Effector CD8-positive, alpha-beta T cell (primary cell): ENCODE measurements around the gene TMEM191C.
"Not testable (repeated sequence)": the region's sequence is repeated elsewhere in the genome, so short reads cannot be mapped to it uniquely, and the experiment has no call there.

Experiments used
- DNase-seq: peaks from one replicate; lab custom pipeline; 2025; lab: John Stamatoyannopoulos, UW
- total RNA-seq, 4 experiments: gene quantifications; one replicate each; lab custom pipeline; 2026; lab: John Stamatoyannopoulos, UW

The TMEM191C gene
- total RNA-seq = 0.36 to 1.8 (median 0.77) reads per million in 4 experiments

DNA sequence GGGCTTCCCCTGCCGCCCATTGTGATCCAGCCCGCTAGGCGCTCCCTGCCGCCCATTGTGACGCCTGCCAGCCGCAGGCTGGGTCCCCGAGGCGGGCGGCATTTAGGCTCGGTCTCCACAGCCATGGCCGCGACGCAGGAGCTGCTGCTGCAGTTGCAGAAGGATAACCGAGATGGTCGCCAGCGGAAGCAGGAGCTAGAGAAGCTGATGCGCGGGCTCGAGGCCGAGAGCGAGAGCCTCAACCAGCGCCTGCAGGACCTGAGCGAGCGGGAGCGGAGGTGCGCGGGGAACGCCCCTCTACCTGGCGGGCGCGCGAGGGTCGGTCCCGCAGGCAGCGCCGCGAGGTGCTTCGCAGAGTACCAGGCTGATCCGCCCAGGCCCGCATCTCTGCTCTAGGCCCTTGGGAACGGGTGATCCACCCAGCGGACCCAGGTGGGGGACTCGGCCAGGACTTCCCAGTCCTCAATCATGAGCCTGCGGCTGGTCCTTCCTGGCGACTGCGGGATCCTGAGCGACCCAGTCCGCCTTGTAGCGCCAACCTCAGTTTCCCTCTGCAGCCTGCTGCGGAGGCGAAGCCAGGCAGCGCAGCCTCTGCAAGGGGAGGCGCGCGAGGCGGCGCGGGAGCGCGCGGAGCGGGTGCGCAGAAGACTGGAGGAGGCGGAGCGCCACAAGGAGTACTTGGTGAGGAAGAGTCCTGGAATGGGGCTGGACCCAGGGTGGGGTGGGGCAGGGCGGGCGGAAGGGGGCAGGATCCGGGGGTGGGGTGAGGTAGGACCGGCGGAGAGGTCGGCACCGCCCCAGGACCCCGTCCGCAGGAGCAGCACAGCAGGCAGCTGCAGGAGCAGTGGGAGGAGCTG, at the start of gene TMEM191C:
TSS of gene TMEM191C (plus strand) at position 51 of the 857 bp plus-strand sequence. CDS start at position 124, 73 bp downstream.
- not testable (repeated sequence) for DNase-seq

DNA sequence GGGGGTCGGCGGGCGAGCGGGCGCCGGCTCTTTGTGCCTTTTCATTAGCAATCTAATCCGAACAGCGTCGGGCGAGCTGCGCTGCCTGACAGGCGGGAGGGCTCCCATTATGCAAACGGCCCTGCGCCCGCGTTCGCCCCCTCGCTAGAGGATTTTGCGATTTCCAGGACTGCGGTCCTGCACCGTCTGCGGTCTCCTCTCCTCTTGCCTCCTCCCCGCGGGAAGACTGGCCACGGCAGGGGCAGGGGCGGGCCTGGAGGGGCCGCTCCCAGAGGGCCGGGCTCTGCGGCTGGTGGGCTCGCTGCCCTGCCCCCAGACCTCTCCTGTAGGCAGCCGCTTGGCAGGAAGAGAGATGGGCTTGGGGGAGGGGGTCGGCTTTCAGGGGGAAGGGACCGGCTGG, 49.3 kb upstream of the TMEM191C start:
- not testable (repeated sequence) for DNase-seq

DNA sequence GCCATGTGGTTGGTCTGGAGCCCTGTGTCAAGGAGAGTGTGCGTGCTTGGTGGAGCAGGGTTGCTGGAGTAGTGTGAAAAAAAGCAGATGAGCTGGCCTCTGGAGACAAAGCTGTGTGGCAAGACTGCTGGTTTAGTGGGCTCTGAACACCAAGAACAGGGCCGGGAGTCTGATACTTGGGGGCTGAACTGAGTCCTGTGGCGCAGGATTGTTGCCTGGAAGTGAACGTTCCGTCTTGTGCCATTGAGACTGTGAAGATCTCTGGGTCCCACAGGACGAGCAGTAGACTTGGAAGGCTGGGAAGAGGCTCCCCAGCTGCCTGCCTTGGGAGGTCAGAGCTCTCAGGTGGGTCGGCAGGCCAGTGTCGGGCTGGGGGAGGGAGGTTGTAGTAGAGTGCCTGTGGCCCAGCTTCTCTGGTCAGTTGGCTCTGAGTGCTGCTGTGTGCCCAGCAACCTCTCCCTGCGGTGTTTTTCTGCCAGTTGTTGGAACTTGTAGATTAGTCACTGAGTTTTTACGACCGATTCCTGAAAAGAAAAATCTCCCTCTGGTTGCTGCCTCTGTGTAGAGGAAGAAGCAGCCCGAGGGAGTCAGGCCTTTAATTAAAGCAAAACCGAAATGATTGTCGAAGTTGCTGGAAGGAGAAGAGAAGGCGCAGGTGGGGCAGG, 48.1 kb upstream of the TMEM191C start:
- not testable (repeated sequence) for DNase-seq

DNA sequence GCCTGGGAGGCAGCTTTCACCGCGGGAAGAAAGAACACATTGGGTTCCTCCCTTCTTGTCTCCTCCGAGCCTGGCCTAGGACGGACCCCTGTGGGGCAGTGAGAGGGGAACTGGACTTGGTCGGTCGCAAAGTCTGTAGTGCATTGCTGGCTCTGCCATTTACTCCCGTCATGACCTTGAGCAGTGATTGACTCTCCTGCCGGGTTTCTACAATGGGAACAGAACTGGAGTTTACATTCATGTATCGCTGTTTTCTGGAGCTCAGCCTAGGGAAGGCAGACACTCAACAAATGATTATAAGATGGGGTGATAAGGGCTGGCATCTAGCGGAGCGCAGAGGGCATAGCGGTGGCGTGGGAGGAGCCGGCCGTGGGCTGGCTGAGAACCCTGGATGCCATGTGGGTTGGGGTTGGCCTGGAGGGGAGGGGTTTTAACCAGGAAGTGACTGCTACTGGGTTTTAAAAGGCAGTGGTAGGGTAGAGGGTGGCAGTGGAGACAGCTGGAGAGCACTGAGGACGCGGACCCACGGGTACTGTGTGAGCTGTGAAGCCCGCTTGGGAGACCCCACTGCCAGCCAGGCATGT, 46.9 kb upstream of the TMEM191C start:
- DNase-seq = not testable (repeated sequence)

DNA sequence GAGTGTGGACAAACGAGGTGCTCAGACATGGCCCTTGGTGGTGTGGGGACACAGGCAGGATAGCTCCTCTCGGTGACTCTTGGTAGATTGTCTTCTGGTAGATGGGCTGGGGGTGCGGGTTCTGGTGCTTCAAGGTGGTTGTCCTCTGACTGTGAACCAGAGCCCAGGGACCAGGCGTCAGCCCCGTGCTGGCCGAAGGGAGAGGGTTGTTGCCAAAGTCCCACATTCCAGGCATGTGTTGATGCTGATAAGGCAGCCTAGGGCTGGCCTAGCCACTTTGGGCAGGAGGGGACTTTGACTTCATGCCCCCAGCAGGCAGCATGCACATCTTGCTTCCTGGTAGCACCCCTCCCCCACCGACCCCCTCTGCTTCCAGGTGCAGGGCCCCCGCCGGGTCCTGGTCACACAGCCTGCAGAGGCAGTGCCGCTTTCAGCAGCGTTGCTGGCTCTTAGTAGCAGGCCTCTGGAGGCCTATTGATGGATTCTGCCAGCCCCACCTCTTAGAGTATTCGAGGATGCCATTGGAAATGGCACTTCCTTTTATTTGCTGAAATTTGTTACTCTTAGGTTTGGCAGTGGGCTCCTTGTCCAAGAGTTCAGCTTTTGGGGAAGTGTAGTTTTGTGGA, 43.0 kb upstream of the TMEM191C start:
- DNase-seq = not testable (repeated sequence)

DNA sequence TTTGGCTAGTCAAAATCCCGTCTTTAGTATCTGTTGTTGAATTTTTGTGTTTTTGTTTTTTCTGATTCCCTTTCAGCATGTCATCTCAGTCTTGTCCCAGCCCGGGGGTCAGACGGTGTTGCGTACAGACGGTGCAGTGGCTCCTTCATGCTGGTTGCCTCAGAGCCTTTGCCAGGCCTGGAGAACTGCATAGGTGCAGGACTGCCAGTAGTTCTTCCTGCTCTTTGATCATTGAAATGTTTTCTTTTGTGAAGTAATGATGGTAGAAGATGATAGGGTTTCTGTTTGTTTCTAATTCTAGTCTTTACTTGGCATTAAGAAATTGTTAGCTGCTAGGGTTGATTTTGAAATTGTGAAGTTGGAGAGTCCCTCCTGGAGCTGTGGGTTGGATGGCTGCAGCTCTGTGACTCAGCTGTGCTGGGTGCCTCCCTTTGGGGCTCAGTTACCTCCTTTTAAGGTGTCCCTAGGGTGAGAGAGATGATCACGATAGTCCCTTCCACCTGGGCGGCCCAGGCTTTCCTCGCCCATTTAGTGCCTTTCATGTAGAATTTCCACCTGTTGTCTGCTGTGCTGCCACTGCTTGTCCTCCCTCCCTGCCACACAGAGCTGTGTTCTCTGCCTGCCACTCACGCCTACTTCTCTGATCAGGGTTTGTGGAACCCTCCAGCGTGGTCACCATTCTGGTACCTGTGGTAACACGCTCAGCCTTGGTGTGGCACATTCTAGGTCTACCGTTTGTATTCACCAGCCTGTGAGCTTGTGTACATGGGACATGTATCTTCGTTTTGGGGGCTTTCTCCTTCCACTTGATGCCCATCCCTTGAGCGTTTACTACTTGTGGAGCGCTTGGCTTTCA, 32.6 kb upstream of the TMEM191C start:
- not testable (repeated sequence) for DNase-seq

DNA sequence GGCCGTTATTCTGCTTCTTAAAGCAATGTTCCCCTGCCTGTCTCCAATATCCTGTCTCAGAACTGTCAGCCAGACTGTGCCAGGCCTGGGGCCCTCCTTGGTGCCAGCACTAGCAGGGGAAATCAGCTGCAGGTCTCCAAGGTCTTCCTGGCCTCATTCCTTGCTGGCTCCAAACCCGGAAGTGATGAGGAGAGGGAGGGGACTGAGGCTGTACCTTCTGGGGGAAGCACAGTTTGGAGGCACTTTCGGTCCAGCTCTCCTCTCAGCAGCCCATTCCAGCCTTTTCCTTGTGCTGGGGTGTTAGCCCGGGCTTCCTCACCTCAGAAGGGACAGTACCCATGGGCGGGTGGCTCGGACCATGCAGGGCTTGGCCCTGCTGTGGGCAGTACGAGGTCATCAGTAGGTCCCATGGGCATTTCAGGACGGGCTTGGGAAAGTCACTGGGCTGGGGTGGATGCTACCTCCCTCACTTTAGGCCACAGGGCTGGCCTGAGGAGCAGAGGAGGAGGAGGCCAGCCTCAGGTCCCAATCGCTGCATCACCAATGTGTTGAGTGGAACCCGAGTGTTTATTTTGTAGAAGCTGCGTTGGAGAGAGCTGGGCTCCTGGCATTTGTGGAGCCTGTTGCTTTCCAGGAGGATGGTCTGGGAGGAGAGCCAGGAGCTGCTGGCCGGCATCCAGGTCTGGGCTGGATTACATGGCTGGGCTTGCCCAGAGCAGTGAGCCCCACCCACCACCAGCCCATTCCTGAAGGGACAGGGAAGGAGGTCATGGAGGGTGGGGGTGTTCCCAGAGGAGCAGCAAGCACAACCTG, 31.0 kb upstream of the TMEM191C start:
- DNase-seq = not testable (repeated sequence)

DNA sequence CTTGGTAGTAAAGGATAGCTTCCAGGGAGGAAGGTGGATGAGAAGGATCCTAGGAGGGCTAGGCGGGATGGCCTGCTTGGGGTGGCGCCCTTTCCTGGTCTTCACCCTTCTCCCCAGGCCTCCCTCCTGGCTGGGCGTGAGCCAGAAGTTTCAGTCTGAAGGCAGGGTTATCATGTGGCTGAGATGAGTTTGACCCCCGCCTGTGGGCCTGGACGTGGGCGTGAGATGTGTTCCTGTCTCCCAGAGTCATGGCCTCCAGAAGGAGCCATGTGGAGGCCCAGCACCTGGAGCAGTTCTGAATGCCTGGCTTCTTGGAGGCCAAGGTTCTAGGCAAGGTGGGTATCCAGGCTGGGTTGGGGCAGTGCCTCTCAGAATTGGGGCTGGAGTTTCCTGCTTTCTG, 29.2 kb upstream of the TMEM191C start:
- not testable (repeated sequence) for DNase-seq

DNA sequence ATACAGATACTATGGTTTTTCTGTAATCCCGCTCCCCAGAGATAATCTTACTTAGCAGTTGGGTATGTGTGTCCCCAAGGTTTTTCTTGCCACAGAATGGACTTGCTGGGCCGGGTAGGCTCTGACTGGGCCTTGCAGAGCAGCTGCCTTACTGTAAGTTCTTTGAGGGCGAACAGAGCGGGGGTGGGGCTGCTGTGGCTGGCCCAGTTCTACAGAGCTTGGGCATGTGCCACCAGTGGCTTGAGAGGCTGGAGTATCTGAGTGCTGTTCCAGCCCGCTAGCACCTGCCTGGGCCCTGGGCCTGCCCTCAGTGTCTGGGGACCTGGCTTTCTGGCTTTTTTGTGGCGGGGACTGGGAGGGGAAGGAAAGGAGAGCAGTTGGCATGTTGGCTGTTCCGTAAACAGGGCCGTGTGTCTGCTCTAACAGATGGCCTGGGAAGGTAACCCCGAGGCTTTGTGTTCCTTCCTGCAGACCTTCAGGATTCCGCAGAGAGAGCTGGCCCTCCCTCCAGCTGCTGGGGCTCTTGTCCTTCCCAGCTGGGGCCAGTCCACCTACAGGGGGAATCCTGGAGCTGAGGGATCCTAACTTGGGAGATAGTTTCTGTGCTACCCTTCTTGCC, 27.1 kb upstream of the TMEM191C start:
- DNase-seq = not testable (repeated sequence)

DNA sequence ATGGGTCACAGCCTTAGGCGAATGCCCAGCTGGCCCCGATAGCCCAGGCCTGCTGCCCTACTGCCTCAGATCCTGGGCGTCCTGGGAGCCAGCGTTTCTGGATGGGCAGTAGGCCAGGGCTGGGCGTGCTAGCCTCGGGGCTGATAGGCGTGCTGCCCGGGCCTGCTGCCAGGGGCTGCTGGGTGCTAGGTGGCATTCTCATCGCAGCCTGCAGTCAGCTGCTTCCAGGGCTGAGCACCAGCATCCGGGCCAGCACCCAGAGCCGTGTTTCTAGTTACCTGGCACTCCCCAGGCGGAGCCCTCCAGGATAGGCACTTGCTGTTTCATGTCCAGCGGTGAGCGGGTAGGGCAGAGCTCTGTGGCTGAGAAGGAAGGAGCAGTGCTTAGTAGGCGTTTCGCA, 26.5 kb upstream of the TMEM191C start:
- DNase-seq = not testable (repeated sequence)

DNA sequence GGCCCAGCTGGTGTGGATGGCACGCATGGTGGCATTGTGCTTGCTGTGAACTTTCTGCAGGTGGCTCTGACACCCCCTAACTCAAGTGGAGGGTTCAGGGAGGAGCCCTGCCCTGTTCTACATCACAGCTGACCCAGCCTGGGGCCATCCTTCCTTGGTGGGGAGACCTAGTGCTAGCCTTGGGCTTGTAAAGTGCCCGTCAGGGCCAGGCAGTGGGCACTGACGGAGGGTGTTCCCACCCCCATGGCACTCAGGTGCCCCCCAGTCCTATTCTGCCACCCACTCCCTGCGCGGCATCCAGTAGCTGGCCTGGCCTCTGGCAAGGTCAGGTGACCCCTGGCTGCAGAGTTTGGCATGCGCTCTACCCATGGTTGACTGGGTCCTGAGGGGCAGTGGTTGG, 26.0 kb upstream of the TMEM191C start:
- not testable (repeated sequence) for DNase-seq

DNA sequence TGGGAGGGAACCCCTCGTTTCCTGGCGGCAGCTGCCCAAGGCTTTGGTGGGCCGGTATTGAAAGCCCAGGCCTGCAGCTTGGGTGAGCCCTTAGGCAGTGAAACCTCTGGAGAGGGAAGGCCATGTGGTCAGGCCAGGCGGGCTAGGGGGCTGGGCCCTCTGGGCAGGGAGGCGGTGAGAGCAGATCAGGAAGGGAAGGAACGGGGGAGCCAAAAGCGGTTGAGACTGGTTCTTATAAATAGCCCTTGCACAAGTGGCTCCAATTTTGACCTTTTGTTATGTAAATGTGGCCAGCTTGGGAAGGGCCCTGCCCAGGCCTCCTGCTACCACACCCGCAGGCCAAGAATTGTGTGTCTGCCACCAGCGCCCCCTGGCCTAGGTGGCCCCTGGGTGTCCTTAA, 25.1 kb upstream of the TMEM191C start:
- DNase-seq = not testable (repeated sequence)

DNA sequence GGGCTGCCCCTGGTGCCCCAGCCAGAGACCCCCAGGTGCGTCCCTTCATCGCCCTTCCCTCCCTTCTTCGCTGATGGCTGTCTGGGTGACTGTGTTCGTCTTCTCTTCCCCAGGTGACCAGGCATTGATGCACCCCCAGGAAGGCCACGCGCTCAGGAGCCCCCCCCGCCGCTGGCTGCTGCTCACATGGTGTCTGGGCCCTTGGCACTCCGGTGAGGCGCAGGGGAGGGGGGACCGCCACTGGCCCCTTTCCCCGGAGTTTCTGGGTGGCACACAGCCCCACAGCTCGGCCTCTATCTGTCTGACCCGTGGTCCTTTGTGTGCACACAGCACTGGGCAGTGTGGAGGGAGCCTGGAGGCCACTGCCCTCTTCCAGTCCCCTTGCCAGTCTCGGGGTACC, 24.5 kb upstream of the TMEM191C start:
- DNase-seq = not testable (repeated sequence)

DNA sequence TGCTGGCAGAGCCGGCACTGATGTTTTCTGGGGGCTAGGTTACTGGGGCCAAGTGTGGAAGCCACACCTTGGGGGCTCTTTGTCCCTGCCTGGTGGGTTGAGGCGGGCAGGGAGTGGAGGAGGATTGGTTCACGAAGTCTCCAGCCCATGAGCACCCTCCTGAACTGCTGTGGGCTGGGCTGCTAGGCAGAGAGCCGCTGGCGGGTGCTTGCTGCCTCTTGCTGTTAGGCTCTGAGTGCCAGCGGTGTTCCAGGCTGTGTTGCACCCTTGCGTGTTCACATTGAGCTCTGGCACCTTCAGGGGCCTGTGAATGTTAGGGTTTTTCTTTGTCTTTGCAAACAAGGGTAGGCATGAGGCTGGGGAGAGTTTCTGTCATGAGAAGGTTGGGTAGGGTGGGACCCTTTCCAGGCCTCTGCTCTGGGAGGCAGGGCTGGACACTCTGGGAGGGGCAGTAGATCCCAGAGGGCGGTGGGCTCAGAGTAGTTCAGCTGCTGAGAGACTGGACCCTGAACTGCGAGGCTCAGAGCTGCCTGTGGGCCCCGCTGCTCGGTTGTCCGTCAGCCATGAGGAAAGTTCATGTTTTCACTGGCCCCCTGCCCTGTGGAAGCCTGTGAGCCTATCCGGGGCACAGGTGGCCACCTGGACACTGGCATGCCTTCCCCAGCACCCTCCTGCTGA, 24.0 kb upstream of the TMEM191C start:
- DNase-seq = no peak

DNA sequence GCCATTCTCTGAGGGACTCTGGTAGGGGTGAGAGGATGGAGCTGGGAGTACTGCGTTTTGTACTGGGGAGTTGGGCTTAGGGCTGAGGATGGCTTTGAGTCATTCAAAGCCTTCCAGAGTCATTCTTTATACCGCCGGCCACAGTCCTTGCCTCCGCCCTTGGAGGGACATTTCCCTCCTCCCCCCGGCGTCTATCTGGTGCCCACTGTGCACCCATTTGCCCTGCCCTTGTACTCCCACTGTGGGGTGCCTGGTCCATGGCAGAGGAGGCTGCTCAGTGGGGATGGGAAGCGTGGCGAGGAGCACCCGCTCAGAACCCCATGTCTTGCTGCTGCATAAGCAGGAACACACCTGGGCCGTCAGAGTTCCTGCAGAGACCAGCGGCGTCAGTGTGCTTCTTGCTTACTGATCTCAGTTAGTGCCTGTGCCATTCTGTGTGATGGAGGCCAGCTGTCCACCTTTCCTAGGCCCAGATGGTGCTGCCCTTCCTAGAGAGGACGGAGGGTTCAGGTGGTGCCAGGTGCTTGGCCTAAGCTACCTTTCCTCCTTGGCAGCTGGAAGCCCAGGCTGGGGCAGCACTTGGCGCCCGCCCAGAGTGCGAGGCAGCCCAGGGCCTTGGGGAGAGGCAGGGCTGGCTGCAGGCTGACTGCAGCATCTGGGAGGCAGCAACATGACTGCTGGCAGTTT, 23.3 kb upstream of the TMEM191C start:
- DNase-seq = no peak

DNA sequence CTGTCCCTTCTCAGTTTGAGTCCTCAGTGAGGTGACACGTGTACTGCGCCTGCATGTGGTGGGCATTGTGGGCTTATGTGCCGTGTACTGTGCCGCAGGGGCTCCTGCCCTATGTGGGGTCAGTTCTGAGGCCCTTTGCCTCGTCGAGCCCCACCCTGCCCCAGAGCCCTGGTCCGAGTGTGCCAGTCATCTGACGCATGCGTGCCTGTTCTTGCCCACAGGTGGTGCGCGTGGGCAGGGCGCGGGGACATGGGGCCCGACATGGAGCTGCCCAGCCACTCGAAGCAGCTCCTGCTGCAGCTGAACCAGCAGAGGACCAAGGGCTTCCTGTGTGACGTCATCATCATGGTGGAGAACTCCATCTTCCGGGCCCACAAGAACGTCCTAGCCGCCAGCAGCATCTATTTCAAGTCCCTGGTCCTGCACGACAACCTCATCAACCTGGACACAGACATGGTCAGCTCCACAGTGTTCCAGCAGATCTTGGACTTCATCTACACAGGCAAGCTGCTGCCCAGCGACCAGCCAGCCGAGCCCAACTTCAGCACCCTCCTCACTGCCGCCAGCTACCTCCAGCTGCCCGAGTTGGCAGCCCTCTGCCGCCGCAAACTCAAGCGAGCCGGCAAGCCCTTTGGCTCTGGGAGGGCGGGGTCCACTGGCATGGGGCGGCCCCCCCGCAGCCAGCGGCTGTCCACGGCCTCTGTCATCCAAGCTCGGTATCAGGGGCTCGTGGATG, 22.3 kb upstream of the TMEM191C start:
- DNase-seq = no peak

DNA sequence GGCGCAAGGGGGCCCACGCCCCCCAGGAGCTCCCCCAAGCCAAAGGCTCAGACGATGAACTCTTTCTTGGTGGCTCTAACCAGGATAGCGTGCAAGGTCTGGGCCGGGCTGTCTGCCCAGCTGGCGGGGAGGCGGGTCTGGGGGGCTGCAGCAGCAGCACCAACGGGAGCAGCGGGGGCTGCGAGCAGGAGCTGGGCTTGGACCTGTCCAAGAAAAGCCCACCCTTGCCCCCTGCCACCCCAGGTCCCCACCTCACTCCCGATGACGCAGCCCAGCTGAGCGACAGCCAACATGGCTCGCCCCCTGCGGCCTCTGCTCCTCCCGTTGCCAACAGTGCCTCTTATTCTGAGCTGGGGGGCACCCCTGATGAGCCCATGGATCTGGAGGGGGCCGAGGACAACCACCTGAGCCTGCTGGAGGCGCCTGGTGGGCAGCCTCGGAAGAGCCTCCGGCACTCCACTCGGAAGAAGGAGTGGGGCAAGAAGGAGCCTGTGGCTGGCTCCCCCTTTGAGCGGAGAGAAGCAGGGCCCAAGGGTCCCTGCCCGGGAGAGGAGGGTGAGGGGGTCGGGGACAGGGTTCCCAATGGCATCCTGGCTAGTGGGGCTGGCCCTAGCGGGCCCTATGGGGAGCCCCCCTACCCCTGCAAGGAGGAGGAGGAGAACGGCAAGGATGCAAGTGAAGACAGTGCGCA, 21.6 kb upstream of the TMEM191C start:
- DNase-seq = no peak
